CD4-positive, alpha-beta T cell treated with Interleukin-15 for 4 hours (primary cell): ENCODE measurements around the gene MARS1.
"Not testable (repeated sequence)": the region's sequence is repeated elsewhere in the genome, so short reads cannot be mapped to it uniquely, and the experiment has no call there.

Experiments
- DNase-seq: peaks from one replicate; pipeline ENCODE4 v3.0.0-alpha.2; 2020; ENCODE audit warnings: low spot score

MARS1 gene

DNA sequence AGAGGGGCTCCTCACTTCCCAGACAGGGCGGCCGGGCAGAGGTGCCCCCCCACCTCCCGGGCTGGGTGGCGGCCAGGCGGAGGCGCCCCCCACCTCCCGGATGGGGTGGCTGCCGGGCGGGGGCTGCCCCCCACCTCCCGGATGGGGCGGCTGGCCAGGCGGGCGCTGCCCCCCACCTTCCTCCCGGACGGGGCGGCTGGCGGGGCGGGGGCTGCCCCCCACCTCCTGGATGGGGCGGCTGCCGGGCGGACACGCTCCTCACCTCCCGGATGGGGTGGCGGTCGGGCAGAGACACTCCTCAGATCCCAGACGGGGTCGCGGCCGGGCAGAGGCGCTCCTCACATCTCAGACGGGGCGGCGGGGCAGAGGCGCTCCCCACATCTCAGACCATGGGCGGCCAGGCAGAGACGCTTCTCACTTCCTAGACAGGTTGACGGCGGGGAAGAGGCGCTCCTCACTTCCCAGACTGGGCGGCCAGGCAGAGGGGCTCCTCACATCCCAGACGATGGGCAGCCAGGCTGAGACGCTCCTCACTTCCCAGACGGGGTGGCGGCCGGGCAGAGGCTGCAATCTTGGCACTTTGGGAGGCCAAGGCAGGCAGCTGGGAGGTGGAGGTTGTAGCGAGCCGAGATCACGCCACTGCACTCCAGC, 7.3 kb downstream of the MARS1 start:
- not testable (repeated sequence) for DNase-seq

DNA sequence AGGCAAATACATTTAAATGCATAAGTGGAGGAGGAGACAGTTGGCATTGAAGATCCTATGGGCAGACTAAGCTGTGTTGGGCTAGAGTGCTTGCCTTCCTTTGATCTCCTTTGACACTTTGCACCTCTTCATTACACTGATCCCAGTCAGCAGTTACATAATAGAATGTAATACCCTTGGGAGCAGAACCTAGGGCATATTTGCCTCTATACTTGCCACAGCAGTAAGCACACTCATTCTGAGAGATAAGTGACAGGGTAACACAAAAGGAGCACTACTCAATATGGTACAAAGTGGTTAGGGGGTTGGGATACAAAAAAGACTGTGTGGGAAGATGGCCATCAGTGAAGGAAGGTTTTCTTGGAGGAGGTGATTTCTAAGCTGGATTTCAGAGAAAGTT, 9.0 kb downstream of the MARS1 start:
- DNase-seq, result no peak

DNA sequence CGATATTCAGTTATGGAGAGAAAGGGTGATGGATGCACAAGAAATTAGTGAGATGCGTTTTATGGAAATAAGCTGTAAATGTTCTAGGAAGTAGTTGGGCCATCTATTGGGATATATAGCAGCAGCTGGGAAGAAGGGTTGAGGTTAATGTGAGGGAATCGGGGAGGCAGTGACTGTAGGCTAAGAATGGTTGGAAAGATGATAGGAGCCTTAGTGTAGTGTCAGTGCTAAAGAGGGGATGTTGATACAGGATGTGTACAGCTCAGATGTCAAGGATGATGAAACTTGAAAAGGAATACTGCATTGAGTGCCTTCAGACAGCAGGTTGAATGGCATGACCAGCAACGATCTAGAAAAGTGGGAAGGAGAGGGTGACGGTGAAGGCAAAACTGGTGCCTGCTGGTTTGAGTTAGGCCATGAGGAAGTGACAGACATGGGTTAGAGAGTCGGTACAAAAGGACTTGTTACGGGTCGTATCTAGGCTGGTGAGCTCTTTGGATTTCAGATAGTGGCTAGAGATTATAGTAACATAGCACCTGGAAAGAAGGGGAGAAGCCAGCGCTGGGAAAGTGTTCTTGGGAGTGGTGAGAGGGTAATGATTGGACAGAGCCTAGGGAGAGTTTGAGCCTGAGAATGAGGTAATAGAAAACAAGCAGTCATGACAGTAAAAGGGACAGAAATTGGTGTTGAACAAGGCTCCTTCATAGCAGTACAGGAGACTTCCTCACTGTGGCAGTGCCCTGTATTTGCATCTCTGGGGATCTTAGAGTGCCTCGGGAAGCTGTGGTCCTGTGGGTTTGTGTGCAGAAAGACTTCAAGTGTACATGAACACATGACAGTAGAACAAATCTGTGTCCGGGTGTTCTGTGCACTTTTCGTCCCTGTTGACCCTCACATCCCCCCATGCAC, 9.6 kb downstream of the MARS1 start:
- DNase-seq, result no peak

DNA sequence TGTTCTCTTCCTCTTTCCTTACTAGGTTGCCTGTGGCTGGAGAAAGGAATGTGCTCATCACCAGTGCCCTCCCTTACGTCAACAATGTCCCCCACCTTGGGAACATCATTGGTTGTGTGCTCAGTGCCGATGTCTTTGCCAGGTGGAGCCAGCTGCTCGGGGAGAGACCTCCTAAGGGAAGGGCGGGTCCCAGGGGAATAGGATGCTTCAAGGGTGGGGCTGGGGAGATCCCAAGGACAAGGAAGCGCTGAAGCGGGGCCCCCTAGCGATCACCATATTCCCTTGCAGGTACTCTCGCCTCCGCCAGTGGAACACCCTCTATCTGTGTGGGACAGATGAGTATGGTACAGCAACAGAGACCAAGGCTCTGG, 10.2 kb downstream of the MARS1 start:
- DNase-seq, result no peak

DNA sequence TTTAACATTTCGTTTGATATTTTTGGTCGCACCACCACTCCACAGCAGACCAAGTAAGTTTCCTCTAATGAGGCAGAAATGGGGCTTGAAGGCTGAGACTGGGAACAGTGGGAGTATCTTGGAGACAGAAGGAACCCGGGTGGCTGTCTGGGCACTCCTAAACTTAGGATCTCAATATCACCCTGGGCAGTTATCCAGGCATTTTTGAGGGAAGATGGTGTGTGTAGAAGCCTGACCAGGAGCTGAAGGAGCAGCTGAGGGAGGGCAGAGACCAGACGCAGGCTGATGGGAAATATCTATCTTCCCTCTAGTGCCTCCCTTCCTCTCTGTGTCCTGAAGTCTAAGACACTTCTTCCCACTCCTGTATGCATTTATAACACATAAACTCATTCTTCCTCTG, 10.7 kb downstream of the MARS1 start:
- DNase-seq, result no peak

DNA sequence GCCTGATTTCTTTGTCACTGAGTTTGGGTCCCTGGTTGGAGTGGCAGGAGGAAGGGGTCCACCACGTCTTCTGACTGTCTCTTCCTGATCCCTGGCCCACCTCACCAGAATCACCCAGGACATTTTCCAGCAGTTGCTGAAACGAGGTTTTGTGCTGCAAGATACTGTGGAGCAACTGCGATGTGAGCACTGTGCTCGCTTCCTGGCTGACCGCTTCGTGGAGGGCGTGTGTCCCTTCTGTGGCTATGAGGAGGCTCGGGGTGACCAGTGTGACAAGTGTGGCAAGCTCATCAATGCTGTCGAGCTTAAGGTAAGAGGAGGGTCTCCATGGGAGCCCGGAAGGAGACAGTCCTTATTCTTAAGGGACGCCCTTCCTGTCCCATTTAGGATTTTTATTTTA, 12.3 kb downstream of the MARS1 start:
- no peak for DNase-seq

DNA sequence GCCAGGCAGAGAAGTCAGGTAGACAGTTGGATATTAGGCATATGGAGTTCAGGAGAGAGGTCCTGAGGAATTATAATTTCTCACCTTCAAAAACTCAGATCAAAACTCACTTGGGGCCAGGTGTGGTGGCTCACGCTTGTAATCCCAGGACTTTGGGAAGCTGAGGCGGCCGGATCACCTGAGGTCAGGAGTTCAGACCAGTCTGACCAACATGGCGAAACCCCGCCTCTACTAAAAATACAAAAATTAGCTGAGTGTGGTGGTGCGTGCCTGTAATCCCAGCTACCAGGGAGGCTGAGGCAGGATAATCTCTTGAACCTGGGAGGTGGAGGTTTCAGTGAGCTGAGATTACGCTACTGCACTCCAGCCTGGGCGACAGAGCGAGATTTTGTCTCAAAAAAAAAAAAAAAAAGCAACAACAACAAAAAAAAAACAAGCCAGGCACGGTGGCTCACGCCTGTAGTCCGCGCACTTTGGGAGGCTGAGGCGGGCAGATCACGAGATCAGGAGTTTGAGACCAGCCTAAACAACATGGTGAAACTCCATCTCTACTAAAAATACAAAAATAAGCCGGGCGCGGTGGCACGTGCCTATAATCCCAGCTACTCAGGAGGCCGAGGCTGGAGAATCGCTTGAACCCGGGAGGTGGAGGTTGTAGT, 14.6 kb downstream of the MARS1 start:
- not testable (repeated sequence) for DNase-seq

DNA sequence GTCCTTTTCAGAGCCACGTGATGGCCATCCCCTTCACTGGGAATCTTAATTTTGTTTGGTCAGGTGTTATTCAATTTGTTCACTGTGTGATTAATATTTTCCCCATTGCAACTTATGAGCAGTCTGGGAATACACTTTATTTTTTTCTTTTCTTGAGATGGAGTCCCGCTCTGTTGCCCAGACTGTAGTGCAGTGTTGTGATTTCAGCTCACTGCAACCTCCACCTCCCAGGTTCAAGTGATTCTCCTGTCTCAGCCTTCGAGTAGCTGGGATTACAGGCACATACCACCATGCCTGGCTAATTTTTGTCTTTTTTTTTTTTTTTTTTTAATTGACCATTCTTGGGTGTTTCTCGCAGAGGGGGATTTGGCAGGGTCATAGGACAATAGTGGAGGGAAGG, 18.7 kb downstream of the MARS1 start:
- not testable (repeated sequence) for DNase-seq

DNA sequence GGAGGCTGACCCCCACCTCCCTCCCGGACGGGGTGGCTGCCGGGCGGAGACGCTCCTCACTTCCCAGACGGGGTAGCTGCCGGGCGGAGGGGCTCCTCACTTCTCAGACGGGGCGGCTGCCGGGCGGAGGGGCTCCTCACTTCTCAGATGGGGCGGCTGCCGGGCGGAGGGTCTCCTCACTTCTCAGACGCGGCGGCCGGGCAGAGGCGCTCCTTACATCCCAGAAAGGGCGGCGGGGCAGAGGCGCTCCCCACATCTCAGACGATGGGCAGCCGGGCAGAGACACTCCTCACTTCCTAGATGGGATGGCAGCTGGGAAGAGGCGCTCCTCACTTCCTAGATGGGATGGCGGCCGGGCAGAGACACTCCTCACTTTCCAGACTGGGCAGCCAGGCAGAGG, 19.9 kb downstream of the MARS1 start:
- DNase-seq, result not testable (repeated sequence)

DNA sequence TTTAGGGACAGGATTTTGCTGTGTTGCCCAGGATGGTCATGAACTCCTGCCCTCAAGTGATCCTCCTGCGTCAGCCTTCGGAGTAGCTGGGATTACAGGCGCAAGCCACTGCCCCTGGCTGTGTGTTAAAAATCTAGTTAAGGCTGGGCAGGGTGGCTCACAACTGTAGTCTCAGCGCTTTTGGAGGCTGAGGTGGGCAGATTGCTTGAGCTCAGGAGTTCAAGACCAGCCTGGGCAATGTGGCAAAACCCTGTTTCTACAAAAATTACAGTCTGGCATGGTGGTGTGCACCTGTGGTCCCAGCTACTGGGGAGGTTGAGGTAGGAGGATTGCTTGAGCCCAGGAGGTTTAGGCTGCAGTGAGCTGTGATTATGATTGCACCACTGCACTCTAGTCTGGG, 23.3 kb downstream of the MARS1 start:
- no peak for DNase-seq

DNA sequence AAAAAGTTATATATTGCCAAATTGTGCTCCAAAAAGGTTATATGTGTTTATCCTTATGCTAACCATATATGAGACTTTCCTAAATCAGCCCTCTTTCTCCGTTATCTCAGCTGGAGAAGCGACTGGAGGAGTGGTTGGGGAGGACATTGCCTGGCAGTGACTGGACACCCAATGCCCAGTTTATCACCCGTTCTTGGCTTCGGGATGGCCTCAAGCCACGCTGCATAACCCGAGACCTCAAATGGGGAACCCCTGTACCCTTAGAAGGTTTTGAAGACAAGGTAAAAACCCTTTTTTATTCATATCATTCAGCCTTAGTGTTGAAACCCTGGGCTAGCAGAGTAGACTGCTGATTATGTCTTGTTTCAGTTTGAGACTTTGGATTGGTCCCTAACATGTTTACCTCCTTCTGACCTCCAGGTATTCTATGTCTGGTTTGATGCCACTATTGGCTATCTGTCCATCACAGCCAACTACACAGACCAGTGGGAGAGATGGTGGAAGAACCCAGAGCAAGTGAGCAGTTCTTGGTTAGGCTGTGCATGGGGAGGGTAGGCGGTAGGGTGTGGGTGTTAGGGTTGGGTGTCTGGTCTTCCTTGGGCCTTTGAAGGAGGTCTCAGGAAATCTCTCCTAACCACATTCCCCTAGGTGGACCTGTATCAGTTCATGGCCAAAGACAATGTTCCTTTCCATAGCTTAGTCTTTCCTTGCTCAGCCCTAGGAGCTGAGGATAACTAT, 23.9 kb downstream of the MARS1 start:
- no peak for DNase-seq

DNA sequence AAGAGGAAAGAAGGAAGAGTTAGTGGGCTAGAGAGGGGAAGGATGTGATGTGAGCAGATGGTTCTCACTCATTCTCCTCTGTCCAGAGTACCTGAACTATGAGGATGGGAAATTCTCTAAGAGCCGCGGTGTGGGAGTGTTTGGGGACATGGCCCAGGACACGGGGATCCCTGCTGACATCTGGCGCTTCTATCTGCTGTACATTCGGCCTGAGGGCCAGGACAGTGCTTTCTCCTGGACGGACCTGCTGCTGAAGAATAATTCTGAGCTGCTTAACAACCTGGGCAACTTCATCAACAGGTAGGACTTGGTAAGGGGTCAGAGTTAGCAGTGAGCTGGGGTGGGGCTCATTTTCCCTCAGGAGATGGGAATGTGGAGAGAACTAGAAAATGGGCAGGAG, 24.8 kb downstream of the MARS1 start:
- DNase-seq, result no peak

DNA sequence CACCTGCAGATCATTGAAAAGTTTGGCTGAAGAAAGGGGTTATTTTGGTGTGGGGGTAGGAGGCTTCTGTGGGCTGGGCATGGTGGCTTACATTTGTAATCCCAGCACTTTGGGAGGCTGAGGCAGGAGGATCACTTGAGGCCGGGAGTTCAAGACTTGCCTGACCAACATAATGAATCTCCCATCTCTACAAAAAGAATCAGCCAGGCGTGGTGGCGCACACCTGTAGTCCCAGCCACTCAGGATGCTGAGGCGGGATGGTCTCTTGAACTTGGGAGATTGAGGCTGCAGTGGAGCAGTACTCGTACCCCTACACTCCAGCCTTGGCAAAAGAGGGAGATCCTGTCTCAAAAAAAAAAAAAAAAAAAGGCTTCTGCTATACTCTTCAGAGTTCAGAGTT, 25.4 kb downstream of the MARS1 start:
- no peak for DNase-seq

DNA sequence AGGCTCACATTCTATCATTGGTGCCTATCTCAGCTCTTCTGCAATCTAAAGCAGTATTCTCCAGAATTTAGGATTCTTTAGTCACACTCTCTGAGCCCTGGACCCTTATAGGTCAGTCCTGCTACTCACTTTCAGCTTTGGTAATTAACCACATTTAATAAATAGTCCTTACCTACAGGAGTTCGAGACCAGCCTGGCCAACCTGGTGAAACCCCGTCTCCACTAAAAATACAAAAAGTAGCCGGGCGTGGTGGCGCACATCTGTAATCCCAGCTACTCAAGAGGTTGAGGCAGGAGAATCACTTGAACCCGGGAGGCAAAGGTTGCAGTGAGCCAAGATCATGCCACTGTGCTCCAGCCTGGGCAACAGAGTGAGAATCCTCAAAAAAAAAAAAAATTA, 25.8 kb downstream of the MARS1 start:
- not testable (repeated sequence) for DNase-seq

DNA sequence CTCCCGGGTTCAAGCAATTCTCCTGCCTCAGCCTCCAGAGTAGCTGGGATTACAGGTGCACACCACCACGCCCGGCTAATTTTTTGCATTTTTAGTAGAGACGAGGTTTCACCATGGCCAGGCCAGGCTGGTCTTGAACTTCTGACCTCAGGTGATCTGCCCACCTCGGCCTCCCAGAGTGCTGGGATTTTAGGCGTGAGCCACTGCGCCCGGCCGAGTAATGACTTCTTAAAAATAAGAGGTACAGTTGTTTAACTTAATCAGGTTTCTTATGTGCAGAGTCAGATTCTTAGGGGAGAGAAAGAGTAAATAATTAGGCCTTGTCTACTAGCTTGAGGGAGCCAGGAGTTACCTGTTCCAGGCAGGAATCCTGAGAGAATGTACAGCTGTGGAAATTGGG, 26.4 kb downstream of the MARS1 start:
- not testable (repeated sequence) for DNase-seq

DNA sequence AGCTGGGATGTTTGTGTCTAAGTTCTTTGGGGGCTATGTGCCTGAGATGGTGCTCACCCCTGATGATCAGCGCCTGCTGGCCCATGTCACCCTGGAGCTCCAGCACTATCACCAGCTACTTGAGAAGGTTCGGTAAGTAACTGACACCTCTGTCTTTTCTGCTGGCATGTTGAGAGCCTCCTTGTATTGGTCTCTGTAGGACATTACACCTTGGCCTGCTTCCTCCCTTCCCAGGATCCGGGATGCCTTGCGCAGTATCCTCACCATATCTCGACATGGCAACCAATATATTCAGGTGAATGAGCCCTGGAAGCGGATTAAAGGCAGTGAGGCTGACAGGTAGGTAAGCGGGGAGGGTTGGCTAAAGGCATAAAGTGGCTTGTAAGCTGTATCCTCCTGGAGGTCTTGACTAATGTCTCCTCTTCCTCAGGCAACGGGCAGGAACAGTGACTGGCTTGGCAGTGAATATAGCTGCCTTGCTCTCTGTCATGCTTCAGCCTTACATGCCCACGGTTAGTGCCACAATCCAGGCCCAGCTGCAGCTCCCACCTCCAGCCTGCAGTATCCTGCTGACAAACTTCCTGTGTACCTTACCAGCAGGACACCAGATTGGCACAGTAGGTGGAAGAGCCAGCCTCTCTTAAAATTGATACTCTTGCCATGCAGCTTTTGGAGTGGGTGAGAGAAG, 27.0 kb downstream of the MARS1 start:
- no peak for DNase-seq

DNA sequence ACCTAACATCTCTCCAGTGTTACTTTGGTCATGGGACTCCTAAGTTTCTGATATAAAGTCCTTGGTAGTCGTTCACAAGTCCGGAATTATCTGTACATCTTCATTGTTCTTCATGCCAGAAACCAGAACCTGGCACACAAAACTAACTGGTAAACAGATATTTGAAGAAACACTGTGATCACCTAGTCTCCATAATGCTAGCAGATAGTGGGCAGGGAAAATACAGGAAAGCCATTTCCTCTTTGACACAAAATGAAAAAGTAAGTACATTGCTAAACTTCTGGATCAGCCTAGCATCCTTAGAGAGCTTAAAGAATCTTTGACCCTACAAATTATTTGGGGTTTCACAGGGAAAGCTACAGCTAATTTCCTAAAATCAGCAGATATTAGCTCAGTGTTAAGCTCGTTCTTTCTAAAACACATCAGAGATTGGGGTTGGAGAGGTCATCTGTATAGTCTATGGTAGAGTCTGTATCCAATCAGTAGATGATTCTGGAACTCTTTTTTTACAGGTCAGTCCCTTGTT, 27.6 kb downstream of the MARS1 start:
- DNase-seq, result no peak

DNA sequence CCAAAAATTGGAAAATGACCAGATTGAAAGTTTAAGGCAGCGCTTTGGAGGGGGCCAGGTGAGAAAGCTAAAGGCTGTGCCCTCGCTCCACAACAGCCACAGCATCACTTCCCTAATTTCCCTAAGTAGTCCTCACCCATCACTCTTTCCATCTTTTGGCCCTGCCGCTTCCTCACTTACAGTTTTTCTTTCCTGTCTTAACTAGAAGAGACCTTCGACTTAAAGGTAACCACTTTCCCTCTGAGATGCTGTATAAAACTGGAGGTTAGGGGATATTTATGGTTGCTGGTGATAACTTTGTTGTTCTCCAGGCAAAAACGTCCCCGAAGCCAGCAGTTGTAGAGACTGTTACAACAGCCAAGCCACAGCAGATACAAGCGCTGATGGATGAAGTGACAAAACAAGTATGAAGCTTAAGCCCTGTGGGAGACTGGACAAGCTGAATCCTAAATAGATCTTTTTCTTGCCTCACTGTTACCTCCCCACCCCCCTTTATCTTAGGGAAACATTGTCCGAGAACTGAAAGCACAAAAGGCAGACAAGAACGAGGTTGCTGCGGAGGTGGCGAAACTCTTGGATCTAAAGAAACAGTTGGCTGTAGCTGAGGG, 28.2 kb downstream of the MARS1 start:
- no peak for DNase-seq

DNA sequence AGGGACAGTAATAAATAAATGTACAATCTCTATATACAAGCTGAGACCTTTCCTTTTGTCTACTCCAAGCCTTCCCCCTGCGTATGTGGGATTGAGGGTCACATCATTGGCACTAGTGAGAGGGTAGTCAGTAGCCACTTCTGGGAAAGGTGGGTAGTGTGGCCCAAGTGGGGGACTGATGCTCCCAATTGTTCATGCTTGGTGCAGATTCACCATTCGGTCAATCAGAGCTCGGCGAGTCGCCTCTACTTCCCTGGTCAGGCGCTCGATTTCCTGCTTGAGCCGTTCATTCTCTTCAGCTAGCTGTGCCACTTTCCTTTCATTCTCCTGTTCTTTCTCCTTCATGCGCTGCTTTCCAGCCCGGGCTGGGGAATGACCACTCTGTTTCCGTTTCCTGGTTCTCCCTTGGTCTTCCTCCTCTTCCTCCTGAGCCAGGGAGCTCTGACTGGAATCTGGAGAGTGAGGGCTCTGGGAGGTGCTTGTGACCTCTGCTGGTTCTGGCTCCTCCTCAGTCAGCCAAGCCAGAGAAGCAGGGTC, 28.8 kb downstream of the MARS1 start:
- no peak for DNase-seq

DNA sequence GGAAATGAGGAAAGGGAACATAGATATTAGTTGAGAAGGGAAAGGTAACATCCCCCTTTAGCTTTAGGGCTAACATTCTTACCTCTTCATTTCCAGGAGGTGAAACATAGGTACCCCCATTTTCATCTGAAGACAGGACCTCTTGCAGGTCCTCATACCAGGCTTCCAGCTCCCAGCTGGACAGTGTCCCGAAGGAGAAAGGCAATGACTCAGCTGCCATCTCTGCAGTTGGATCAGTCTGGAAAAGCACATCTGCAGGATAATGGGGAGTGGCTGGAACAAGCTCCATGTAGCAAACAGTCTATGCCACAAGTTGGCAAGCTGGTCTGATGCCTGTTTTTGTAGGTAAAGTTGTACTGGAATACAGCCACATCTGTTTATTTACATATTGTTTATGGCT, 29.3 kb downstream of the MARS1 start:
- no peak for DNase-seq

DNA sequence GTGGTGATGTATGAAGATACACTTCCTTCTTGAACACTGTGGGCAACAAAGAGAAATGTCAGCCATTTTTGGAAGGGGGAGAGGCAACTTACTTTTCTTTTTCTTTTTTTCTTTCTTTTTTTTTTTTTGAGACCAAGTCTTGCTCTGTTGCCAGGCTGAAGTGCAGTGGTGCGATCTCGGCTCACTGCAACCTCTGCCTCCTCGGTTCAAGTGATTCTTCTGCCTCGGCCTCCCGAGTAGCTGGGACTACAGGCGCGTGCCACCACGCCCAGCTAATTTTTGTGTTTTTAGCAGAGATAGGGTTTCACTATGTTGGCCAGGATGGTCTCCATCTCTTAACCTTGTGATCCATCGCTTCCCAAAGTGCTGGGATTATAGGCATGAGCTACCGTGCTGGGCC, 29.9 kb downstream of the MARS1 start:
- DNase-seq, result not testable (repeated sequence)
